Right atrium auricular region (tissue), 2 donors: ENCODE results near the gene GNB2. TPM values are rescaled to one million over a fixed set of nuclear protein-coding genes. Genes with fewer than 3 reads are reported as not detected.
"Not testable (repeated sequence)": the region's sequence is repeated elsewhere in the genome, so short reads cannot be mapped to it uniquely, and the experiment has no call there.

Experiments
- DNase-seq: peaks from one replicate; pipeline ENCODE4 v3.0.0-alpha.2; 2019; ENCODE audit warnings: low spot score
- H3K27ac ChIP-seq, 2 donors: fragments of 200-600 bp; sonication (generic); 1 replicate in 1 of 2; 2 replicates in 1 of 2; pipeline ENCODE4 v1.5.1; 2016 to 2019
- H3K27me3 ChIP-seq, 2 donors: fragments of 200-600 bp; sonication (generic); one replicate each; pipeline versions ENCODE4 v1.5.1 to v1.6.0; 2017 to 2019
- H3K36me3 ChIP-seq: fragments of 200-600 bp; sonication (generic); one replicate; pipeline ENCODE4 v1.5.1; 2016
- H3K4me1 ChIP-seq, 2 donors: fragments of 200-600 bp; sonication (generic); one replicate each; pipeline versions ENCODE4 v1.5.1 to v1.6.0; 2017 to 2019
- H3K4me3 ChIP-seq, 2 donors: fragments of 200-600 bp; sonication (generic); 1 replicate in 1 of 2; 2 replicates in 1 of 2; pipeline ENCODE4 v1.5.1; 2017 to 2019; ENCODE audit warnings: mild to moderate bottlenecking in 1 of 2, moderate library complexity in 1 of 2
- H3K9me3 ChIP-seq, 2 donors: fragments of 200-600 bp; sonication (generic); one replicate each; pipeline ENCODE4 v1.5.1; 2019
- total RNA-seq, 2 donors: library from RNA; depleted of rRNA; stranded (reverse); fragments of >200 nt; gene quantifications; one replicate each; pipeline ENCODE4 v1.1.0, GENCODE V29; 2016
- TF ChIP-seq, protein P1 (sequence below), 2 donors: fragments of 200-600 bp; sonication (generic); IDR thresholded peaks; one replicate each; pipeline ENCODE4 v1.5.1; 2019; ENCODE audit warnings: antibody characterized with exemption in 2 of 2

Gene GNB2
- total RNA-seq, 2 donors from 2014 or later = 96.2 to 169 TPM

DNA sequence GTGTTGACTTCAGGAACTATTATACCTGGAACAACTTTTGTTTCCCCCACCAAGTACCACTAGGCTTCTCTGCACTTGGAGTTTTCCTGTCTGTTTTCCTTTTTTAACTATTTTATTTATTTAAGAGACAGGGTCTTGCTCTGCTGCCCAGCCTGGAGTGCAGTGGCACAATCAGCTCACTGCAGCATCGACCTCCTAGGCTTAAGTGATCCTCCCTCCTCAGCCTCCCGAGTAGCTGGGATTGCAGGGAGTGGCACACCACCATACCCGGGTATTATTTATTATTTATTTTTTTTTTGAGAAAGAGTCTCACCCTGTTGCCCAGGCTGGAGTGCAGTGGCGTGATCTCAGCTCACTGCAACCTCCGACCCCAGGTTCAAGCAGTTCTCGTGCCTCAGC is 22.6 kb downstream of the GNB2 start:
- Histone ChIP-seq H3K4me1 (peaks cover 0 to 28% of the 10 kb centered on the region in 2 donors), H3K27me3 (no peaks in the 10 kb centered on the region), H3K36me3 (no peaks in the 10 kb centered on the region), H3K4me3 (no peak overlapping the region), H3K9me3 (no peaks in the 10 kb centered on the region), H3K27ac (no peak overlapping the region)
- no peak for DNase-seq
- TF ChIP-seq, protein P1, sequence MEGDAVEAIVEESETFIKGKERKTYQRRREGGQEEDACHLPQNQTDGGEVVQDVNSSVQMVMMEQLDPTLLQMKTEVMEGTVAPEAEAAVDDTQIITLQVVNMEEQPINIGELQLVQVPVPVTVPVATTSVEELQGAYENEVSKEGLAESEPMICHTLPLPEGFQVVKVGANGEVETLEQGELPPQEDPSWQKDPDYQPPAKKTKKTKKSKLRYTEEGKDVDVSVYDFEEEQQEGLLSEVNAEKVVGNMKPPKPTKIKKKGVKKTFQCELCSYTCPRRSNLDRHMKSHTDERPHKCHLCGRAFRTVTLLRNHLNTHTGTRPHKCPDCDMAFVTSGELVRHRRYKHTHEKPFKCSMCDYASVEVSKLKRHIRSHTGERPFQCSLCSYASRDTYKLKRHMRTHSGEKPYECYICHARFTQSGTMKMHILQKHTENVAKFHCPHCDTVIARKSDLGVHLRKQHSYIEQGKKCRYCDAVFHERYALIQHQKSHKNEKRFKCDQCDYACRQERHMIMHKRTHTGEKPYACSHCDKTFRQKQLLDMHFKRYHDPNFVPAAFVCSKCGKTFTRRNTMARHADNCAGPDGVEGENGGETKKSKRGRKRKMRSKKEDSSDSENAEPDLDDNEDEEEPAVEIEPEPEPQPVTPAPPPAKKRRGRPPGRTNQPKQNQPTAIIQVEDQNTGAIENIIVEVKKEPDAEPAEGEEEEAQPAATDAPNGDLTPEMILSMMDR (IDR thresholded peaks at IDR 0.05) = no peak

DNA sequence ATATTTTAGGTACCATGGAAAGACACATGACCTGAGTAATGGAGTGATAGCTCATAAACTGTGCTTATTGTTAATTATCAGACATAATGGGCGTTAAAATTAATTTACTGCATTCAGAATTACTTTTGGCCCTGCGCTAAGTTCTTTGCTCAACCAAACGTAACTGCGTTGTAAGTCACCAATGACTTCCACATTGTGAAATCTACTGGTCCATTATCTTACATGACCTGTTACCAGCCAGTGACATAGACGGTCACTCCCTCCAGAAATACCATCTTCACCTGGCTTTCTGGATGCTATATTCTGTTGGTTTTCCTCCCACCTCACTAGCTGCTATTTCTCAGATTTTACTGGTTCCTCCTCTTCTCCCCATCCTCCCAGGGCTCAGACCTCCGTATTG is 25.5 kb downstream of the GNB2 start:
- H3K36me3 ChIP-seq = no peaks in the 10 kb centered on the region
- H3K4me1 ChIP-seq = peaks cover 0 to 5% of the 10 kb centered on the region in 2 donors
- DNase-seq = no peak
- TF ChIP-seq, protein P1 (IDR thresholded peaks at IDR 0.05) = no peak
- no peak overlapping the region for H3K27ac ChIP-seq
- no peak overlapping the region for H3K4me3 ChIP-seq
- H3K9me3 ChIP-seq = no peaks in the 10 kb centered on the region
- no peaks in the 10 kb centered on the region for H3K27me3 ChIP-seq

DNA sequence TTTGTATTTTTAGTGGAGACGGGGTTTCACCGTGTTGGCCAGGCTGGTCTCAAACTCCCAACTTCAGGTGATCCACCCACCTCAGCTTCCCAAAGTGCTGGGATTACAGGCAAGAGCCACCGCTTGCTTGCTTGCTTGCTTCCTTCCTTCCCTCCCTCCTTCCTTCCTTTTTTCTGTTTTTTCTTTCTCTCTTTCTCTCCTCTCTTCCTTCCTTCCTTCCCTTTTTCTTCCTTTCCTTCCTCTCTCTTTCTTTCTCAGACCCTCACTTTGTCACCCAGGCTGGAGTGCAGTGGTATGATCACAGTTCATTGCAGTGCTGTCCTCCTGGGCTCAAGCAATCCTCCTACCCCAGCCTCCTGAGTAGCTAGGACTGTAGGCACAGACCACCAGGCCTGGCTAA is 27.5 kb downstream of the GNB2 start:
- DNase-seq, H3K27me3 ChIP-seq, H3K4me1 ChIP-seq, H3K27ac ChIP-seq, H3K9me3 ChIP-seq, H3K36me3 ChIP-seq, H3K4me3 ChIP-seq: not testable (repeated sequence)

DNA sequence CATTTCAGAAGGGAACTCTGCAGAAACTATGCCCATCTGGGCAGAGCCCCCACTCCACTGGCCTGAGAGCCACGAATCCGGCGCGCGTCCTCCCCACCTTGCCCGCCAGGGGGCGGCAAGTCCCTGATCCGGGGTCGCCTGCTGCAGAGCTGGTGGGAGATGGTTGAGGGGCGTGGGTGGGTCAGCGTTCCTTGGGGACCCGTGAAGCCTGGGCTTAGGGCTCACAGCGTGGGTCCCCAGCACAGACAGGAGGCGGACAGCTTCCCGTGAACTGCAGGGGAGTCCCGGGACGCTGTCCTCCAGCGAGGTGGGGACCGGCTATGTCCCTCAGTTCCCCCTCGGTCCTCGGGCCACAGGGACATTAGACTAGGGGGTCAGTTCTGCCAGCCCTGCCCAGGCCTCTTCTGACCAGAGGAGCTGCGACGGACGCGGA is 31.8 kb downstream of the GNB2 start:
- H3K36me3 ChIP-seq = no peaks in the 10 kb centered on the region
- H3K9me3 ChIP-seq = no peaks in the 10 kb centered on the region
- peaks cover 0 to 23% of the 10 kb centered on the region in 2 donors for H3K4me1 ChIP-seq
- TF ChIP-seq, protein P1 (IDR thresholded peaks at IDR 0.05) = peak; percentile 90 to 96
- H3K4me3 ChIP-seq = peak overlapping the region; percentile 93 to 98
- peak overlapping the region; percentile 90 to 94 for H3K27ac ChIP-seq
- DNase-seq = peak; percentile 75
- no peaks in the 10 kb centered on the region for H3K27me3 ChIP-seq

DNA sequence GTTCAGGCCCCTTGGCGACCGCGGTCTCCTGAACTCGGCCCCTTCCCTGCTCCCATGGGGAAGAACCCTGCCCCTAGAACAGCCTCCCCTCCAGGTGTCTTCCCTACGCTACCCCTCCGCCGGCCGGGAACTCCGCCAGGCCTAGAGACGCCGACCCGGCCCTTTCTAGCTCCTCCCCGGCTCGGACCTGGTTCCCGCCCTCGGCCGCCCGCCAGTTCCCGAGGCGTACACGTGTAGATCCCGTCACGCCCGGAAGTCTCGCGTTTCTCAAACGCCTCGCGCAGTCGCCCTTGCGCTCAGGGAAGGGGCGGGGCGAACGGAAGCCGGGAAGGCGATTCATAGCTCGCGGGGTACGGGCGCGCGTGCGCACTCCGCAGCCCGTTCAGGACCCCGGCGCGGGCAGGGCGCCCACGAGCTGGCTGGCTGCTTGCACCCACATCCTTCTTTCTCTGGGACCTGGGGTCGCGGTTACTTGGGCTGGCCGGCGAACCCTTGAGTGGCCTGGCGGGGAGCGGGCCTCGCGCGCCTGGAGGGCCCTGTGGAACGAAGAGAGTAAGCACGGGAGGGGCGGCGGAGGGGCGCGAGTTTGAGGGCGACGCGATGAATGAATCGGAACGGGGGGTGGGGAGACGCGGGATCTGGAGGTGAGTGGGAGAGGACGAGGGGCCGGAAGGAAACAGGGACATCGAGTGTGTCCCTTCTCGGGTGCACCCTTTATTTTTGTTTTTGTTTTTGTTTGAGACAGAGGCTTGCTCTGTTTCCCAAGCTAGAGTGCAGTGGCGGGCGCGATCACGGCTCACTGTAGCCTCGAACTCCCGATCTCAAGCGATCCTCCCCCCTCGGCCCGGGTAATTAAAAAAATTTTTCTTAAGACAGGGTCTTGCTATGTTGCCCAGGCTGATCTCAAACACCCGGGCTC is 32.5 kb downstream of the GNB2 start, which contains the start of gene POP7:
Gene POP7 (plus strand): TSS at position 369 of the 919 bp plus-strand sequence. CDS start 710 bp downstream, outside the sequence.
- TF ChIP-seq, protein P1 (IDR thresholded peaks at IDR 0.05) = no peak
- peak; percentile 98 for DNase-seq
- H3K27ac ChIP-seq = peak within 1 kb of the TSS; percentile 90 to 94
- H3K4me1 ChIP-seq = peaks cover 0 to 23% of the 10 kb centered on the region in 2 donors
- no peaks in the 10 kb centered on the region for H3K9me3 ChIP-seq
- no peaks in the 10 kb centered on the region for H3K36me3 ChIP-seq
- no peaks in the 10 kb centered on the region for H3K27me3 ChIP-seq
- H3K4me3 ChIP-seq = peak within 1 kb of the TSS; percentile 93 to 98

DNA sequence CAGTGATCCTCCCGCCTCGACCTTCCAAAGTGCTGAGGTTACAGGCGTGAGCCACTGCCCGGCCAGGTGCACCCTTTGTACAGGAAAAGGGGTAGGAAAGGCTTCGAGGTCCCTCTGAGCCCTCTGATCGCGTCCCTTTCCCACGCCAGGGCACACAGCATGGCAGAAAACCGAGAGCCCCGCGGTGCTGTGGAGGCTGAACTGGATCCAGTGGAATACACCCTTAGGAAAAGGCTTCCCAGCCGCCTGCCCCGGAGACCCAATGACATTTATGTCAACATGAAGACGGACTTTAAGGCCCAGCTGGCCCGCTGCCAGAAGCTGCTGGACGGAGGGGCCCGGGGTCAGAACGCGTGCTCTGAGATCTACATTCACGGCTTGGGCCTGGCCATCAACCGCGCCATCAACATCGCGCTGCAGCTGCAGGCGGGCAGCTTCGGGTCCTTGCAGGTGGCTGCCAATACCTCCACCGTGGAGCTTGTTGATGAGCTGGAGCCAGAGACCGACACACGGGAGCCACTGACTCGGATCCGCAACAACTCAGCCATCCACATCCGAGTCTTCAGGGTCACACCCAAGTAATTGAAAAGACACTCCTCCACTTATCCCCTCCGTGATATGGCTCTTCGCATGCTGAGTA is 33.3 kb downstream of the GNB2 start:
- Histone ChIP-seq H3K4me3 (peak overlapping the region; percentile 93 to 98), H3K27ac (peak overlapping the region; percentile 90 to 94), H3K4me1 (peaks cover 0 to 23% of the 10 kb centered on the region in 2 donors), H3K27me3 (no peaks in the 10 kb centered on the region), H3K9me3 (no peaks in the 10 kb centered on the region), H3K36me3 (no peaks in the 10 kb centered on the region)
- TF ChIP-seq, protein P1 (IDR thresholded peaks at IDR 0.05) = no peak
- DNase-seq = no peak
